Upper lobe of right lung (tissue), 1 donor: ENCODE results near the gene USP1. TPM values are rescaled to one million over a fixed set of nuclear protein-coding genes. Genes with fewer than 3 reads are reported as not detected.

Experiments used
- ATAC-seq: fragments of 200-7000 bp; cut with Tn5 transposase; one replicate; pipeline ENCODE4 v1.9.1; 2020; ENCODE audit warnings: mild to moderate bottlenecking, moderate library complexity
- DNase-seq: peaks from one replicate; pipeline ENCODE4 v3.0.0-alpha.2; 2020
- H3K27ac ChIP-seq: fragments of 200-600 bp; one replicate; pipeline ENCODE4 v1.8.0; 2022
- H3K27me3 ChIP-seq: fragments of 200-600 bp; one replicate; pipeline ENCODE4 v1.8.0; 2022; ENCODE audit warnings: mild to moderate bottlenecking
- H3K36me3 ChIP-seq: fragments of 200-600 bp; one replicate; pipeline ENCODE4 v1.8.0; 2022
- H3K4me1 ChIP-seq: fragments of 200-600 bp; one replicate; pipeline ENCODE4 v1.8.0; 2022
- H3K4me3 ChIP-seq: fragments of 200-600 bp; one replicate; pipeline ENCODE4 v1.8.0; 2022; ENCODE audit warnings: mild to moderate bottlenecking
- H3K9me3 ChIP-seq: fragments of 200-600 bp; one replicate; pipeline ENCODE4 v1.8.0; 2022
- intact Hi-C: fragments of 100-400 bp; cut with DNase I; formaldehyde crosslinking; loops from one replicate; pipeline ENCODE4 v1.11.0; 2022
- total RNA-seq: library from RNA; stranded (reverse); fragmentation: NEBNext Ultra II Directional; extraction: Animal tissue kit (Norgen Biotek cat#: 25700); gene quantifications from one replicate; pipeline ENCODE4 v1.2.1, GENCODE V29; 2021
- TF ChIP-seq, protein P1 (sequence below): fragments of 200-600 bp; IDR thresholded peaks from one replicate; pipeline ENCODE4 v1.8.0; 2022; ENCODE audit warnings: antibody characterized with exemption
- donor health status: DM: no; HTN: yes; CAD: no; lungs with severe emphysema.

USP1 gene
- total RNA-seq, 1 donor from 2014 or later, result 23.8 TPM

DNA sequence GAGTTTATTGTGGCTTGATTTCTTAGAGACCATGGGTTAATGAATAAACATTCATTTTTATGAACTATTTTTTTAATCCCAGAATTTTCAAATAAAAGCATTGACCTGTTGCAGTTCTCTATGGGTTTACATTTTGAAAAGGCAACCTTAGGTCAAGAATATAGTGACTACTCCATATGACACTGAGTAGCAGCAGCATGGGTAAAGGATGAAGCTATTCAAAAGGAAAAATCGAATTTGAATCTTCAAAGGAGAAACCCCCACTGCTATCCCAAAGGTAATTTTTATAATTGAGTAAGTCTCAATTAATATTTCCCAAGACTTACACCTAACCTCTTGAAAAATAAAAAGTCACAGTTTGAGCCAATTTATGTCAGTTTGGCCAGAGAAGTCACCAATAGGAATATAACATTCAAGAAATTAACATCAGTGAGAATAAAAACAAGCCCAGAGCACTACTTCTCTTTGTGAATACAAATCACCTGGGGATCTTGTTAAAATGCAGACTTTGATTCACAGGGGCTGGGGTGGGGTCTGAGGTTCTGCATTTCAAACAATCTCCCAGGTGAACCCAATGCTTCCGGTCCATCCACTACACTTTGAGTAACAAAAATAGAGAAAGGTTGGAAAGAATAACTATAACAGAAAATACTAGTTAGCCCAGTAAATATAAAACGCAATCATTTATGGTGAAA lies 39.8 kb downstream of the USP1 start:
- intact Hi-C loops, result no loop called here
- ATAC-seq (no peak), DNase-seq (no peak)
- Histone ChIP-seq H3K4me3 (no peak overlapping the region), H3K9me3 (no peaks in the 10 kb centered on the region), H3K4me1 (no peaks in the 10 kb centered on the region), H3K27ac (no peak overlapping the region), H3K27me3 (no peaks in the 10 kb centered on the region), H3K36me3 (peaks cover 40% of the 10 kb centered on the region)
- TF ChIP-seq, protein P1, sequence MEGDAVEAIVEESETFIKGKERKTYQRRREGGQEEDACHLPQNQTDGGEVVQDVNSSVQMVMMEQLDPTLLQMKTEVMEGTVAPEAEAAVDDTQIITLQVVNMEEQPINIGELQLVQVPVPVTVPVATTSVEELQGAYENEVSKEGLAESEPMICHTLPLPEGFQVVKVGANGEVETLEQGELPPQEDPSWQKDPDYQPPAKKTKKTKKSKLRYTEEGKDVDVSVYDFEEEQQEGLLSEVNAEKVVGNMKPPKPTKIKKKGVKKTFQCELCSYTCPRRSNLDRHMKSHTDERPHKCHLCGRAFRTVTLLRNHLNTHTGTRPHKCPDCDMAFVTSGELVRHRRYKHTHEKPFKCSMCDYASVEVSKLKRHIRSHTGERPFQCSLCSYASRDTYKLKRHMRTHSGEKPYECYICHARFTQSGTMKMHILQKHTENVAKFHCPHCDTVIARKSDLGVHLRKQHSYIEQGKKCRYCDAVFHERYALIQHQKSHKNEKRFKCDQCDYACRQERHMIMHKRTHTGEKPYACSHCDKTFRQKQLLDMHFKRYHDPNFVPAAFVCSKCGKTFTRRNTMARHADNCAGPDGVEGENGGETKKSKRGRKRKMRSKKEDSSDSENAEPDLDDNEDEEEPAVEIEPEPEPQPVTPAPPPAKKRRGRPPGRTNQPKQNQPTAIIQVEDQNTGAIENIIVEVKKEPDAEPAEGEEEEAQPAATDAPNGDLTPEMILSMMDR, result no peak

GRCh38 chr1:62481681-62482080 lies 44.8 kb downstream of the USP1 start:
- Histone ChIP-seq H3K27ac (no peak overlapping the region), H3K36me3 (no peaks in the 10 kb centered on the region), H3K9me3 (no peaks in the 10 kb centered on the region), H3K4me1 (no peaks in the 10 kb centered on the region), H3K27me3 (no peaks in the 10 kb centered on the region), H3K4me3 (no peak overlapping the region)
- DNase-seq (no peak), ATAC-seq (no peak)
- intact Hi-C loops, result no loop called here
- TF ChIP-seq, protein P1, result no peak

- TF ChIP-seq, protein P1, result no peak
These were observed 48.1 kb downstream of the USP1 start for GRCh38 chr1:62484824-62485468.

GRCh38 chr1:62487956-62488355 lies 51.1 kb downstream of the USP1 start:
- H3K4me1 ChIP-seq, result no peaks in the 10 kb centered on the region
- H3K36me3 ChIP-seq, result peaks cover 26% of the 10 kb centered on the region
- H3K4me3 ChIP-seq, result no peak overlapping the region
- no peaks in the 10 kb centered on the region for H3K9me3 ChIP-seq
- no peaks in the 10 kb centered on the region for H3K27me3 ChIP-seq
- no peak overlapping the region for H3K27ac ChIP-seq
- intact Hi-C loops, result no loop called here
- TF ChIP-seq, protein P1, result no peak
- ATAC-seq (no peak), DNase-seq (no peak)

More at GRCh38 chr1:62484824-62485468, 48.1 kb downstream of the USP1 start:
- intact Hi-C loops, result no loop called here
- H3K9me3 ChIP-seq, result no peaks in the 10 kb centered on the region
- H3K27me3 ChIP-seq, result no peaks in the 10 kb centered on the region
- ATAC-seq, result no peak
- H3K27ac ChIP-seq, result no peak overlapping the region
- no peaks in the 10 kb centered on the region for H3K4me1 ChIP-seq
- H3K36me3 ChIP-seq, result peaks cover 11% of the 10 kb centered on the region
- no peak overlapping the region for H3K4me3 ChIP-seq
- no peak for DNase-seq

DNA sequence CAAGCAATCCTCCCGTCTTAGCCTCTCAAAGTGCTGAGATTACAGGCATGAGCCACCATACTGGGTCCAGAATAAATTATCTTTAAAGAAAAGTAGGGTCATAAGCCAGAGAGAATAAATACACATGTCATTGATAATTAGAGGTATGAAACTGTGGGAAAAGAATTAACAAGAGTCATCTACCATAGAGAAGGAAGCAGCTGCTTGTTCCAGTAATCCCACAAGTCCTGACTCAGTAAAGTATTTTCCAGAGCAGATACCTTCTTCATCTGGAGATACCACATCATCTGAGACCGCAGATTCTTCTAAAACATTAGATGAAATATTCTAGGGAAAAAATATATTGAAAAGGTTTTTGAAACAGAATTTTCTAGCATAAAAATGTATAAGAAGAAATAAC lies 55.7 kb downstream of the USP1 start:
- H3K9me3 ChIP-seq, result no peaks in the 10 kb centered on the region
- DNase-seq (no peak), ATAC-seq (no peak)
- no peaks in the 10 kb centered on the region for H3K27me3 ChIP-seq
- intact Hi-C loops, result no loop called here
- H3K36me3 ChIP-seq, result peaks cover 55% of the 10 kb centered on the region
- no peaks in the 10 kb centered on the region for H3K4me1 ChIP-seq
- TF ChIP-seq, protein P1, result no peak
- no peak overlapping the region for H3K4me3 ChIP-seq
- H3K27ac ChIP-seq, result no peak overlapping the region
